NCI-H446 treated with DMSO at 0.1 percent for 48 hours (cell line): ENCODE results near the gene MMP27.
"Not testable (repeated sequence)": the region's sequence is repeated elsewhere in the genome, so short reads cannot be mapped to it uniquely, and the experiment has no call there.

ENCODE experiments used
- DNase-seq: peaks from one replicate; lab custom pipeline; 2025; lab: John Stamatoyannopoulos, UW

The MMP27 gene, protein sequence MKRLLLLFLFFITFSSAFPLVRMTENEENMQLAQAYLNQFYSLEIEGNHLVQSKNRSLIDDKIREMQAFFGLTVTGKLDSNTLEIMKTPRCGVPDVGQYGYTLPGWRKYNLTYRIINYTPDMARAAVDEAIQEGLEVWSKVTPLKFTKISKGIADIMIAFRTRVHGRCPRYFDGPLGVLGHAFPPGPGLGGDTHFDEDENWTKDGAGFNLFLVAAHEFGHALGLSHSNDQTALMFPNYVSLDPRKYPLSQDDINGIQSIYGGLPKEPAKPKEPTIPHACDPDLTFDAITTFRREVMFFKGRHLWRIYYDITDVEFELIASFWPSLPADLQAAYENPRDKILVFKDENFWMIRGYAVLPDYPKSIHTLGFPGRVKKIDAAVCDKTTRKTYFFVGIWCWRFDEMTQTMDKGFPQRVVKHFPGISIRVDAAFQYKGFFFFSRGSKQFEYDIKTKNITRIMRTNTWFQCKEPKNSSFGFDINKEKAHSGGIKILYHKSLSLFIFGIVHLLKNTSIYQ

GRCh38 chr11:102705626-102706025, at the start of gene MMP27:
TSS of gene MMP27 (minus strand) at chr11:102705769. CDS start at chr11:102705714, 55 bp downstream.
- no peak for DNase-seq

GRCh38 chr11:102753267-102753666, 47.7 kb upstream of the MMP27 start:
- no peak for DNase-seq

- DNase-seq = no peak
Measured at GRCh38 chr11:102751673-102752072, 46.1 kb upstream of the MMP27 start.

- DNase-seq = no peak
Measured at GRCh38 chr11:102749101-102749722, 43.6 kb upstream of the MMP27 start.

DNA sequence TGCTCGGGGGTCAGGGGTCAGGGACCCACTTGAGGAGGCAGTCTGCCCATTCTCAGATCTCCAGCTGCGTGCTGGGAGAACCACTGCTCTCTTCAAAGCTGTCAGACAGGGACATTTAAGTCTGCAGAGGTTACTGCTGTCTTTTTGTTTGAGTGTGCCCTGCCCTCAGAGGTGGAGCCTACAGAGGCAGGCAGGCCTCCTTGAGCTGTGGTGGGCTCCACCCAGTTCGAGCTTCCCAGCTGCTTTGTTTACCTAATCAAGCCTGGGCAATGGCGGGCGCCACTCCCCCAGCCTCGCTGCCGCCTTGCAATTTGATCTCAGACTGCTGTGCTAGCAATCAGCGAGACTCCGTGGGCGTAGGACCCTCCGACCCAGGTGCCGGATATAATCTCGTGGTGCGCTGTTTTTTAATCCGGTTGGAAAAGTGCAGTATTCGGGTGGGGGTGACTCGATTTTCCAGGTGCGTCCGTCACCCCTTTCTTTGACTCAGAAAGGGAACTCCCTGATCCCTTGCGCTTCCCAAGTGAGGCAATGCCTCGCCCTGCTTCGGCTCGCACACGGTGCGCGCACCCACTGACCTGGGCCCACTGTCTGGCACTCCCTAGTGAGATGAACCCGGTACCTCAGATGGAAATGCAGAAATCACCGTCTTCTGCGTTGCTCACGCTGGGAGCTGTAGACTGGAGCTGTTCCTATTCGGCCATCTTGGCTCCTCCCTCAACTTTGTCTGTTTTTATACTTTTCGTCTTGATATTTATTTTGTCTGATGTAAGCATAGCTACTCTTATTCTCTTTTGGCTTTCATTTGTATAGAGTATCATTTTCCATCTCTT, 41.4 kb upstream of the MMP27 start:
- DNase-seq = not testable (repeated sequence)

DNA sequence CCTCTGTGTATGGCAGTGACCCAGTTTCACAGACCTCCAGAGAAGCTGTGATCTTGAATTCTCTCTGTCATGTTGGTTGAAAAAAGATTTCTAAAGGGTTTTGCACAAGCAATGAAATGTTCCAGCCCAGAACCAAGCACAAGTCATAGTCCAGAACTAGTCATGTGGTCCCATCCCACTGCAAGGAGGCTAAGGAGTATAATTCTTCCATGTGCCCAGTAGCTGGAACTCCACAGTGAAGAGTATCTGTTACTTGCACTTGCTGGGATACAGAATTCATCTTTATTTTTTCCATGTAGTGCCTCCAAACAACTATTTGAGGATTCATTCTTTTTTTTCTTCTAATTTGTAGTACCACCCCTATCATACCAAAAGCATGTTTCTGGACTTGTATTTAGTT, 29.1 kb upstream of the MMP27 start:
- DNase-seq = no peak

GRCh38 chr11:102733232-102733875, 27.8 kb upstream of the MMP27 start:
- no peak for DNase-seq

GRCh38 chr11:102730944-102731343, 25.4 kb upstream of the MMP27 start:
- not testable (repeated sequence) for DNase-seq

GRCh38 chr11:102729849-102730815, 24.6 kb upstream of the MMP27 start:
- DNase-seq = no peak

GRCh38 chr11:102727890-102728289, 22.3 kb upstream of the MMP27 start:
- no peak for DNase-seq

DNA sequence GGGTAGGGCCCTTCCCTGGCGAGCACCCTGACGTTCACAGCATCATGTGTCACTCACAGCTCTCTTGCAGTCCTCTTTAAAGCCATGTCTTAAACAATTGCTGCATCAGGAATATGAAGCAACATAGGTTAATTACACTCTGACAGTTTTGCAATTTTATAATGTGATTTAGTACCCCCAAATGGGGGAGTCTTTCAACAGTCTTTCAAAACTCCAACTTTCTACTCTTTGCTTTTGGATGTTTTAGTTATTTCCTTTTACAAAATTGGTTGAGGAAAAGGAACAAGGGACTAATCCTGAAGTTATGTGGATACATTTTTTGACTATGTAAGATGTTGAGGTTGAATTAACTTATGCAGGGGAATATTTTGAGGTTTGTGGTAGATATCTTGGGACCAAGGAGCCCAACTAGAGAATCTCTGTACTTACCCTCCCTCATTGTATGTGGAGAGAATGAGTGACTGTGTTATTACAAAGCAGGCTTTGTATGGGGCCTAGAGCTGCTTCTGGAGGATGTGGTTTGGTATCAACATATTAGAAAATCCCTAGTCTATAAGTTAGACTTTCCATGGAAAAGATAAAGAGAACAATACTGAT, 19.4 kb upstream of the MMP27 start, which contains the start of gene MMP8:
Gene MMP8, minus strand, starts transcription at position 51 of the 597 bp plus-strand sequence. CDS start 99 bp downstream, outside the sequence.
- DNase-seq = no peak

GRCh38 chr11:102722821-102723220, 17.3 kb upstream of the MMP27 start:
- no peak for DNase-seq

DNA sequence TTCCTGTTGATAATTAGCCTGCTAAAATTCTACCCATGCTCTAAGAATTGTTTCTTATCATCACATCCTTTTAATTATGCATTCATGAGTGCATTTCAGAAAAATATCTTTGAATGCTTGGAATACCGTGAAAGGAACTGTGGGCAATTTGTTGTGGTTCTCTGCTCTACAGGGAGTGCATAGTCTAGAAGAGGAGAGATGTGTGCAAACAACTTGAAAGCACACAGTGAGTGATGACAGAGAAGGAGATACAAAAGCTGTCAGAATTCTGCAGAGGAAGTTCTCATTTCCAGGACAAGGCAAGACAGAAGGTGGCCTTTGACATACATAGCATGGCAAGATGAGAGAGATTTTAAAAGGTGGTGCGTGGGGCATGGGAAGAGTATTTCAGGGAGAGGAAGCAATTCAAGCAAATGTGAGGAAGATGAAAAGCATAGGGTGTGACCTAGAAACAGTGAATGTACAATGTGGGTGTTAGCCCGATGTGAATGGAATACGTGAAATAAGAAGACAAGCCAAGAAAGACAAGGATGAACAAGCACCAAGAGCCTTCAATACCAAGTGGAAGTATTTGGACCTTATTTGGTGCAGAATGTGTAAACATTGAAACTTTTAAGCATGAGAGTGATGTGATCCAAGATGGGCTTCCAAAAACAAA, 14.2 kb upstream of the MMP27 start:
- DNase-seq = no peak

GRCh38 chr11:102717280-102717679, 11.7 kb upstream of the MMP27 start:
- DNase-seq = no peak

DNA sequence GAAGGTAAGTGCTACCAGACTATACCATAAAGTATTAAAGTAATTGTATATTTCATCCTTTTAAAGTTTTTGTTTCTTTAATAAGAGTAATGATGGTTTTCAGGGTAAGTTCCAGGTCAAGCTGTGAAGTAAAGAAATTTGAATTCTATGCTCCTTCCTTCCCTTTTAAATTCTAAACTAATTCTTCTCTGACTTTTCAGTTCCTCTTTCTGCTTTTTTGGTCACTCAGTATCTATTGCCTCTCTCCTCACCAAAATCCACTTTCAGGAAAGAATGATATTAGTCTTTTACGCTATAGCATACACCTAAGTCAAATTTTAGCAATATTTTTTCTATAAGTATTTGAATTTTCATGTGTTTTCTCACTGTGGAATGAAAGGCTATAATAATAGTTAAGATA, 11.0 kb upstream of the MMP27 start:
- no peak for DNase-seq

DNA sequence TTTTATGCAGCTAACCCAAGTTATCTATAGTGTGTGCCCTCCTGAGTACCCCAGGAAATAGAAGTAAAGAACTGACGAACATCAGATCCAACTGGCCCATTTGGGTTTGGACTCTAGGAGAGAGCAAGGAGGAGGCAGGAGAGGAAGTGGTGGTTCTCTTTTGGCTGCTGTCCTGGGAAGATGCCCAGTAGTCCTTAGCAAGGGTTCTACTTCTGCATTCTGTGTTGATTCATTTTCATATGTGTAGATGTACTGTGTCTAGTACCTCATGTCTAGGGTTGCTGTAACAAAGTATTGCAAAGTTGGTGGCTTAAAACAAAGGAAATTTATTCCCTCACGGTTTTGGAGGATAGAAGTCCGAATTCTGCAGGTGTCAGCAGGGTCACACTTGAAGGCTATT, 6.6 kb upstream of the MMP27 start:
- DNase-seq = no peak

- no peak for DNase-seq
Measured at GRCh38 chr11:102709201-102709945, 3.8 kb upstream of the MMP27 start.

GRCh38 chr11:102708654-102709053, 3.1 kb upstream of the MMP27 start:
- no peak for DNase-seq

DNA sequence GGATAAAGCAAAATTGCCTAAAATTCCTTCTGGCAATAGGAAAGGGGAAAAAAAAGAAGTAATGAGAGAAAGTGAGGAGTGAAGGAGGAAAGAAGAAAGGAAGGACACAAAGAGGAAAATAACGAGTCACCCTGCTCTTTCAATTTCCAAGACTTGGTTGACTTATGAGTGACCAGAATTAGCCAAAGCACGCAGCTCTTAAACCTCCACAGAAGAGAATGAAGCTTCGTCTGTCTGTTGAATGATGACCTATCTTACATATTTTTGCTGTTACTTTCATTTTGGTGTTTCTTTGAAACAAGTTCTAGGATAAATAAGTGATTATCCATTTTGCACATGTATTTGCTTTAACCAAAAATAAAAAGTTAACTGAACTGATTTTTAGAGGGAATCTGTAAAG, 728 bp downstream of the MMP27 start:
- DNase-seq = no peak
